GM21528 (cell line): ENCODE measurements around the gene SLC17A4.

ENCODE experiments used
- ATAC-seq: cut with Tn5 transposase; IDR thresholded peaks from one replicate; pipeline ENCODE4 v1.9.1; 2021; ENCODE audit warnings: mild to moderate bottlenecking, moderate library complexity; ENCODE audit not compliant: unreplicated experiment, low FRiP score

SLC17A4 gene

GRCh38 chr6:25794784-25795183 lies 40.2 kb downstream of the SLC17A4 start:
- no peak for ATAC-seq

- ATAC-seq: no peak
Measured at GRCh38 chr6:25801436-25801835, 46.9 kb downstream of the SLC17A4 start.

GRCh38 chr6:25804804-25805203 lies 50.3 kb downstream of the SLC17A4 start:
- ATAC-seq: no peak

- ATAC-seq: no peak
Measured at GRCh38 chr6:25815194-25815593, 60.7 kb downstream of the SLC17A4 start.

- ATAC-seq: no peak
Measured at GRCh38 chr6:25816252-25816651, 61.7 kb downstream of the SLC17A4 start.

GRCh38 chr6:25821341-25821740 lies 66.8 kb downstream of the SLC17A4 start:
- no peak for ATAC-seq

- ATAC-seq: no peak
Measured at GRCh38 chr6:25829375-25829774, 74.8 kb downstream of the SLC17A4 start.

- ATAC-seq: no peak
Measured at GRCh38 chr6:25830458-25830857, 75.9 kb downstream of the SLC17A4 start.
